Upper lobe of left lung (tissue), 6 donors: ENCODE results near the gene SLC7A6. TPM values are rescaled to one million over a fixed set of nuclear protein-coding genes. Genes with fewer than 3 reads are reported as not detected.

Experiments used
- ATAC-seq, 2 donors: fragments of 200-7000 bp; cut with Tn5 transposase; one replicate each; pipeline ENCODE4 v1.9.1; 2022; ENCODE audit warnings: mild to moderate bottlenecking in 2 of 2, moderate library complexity in 2 of 2; ENCODE audit not compliant: low FRiP score in 2 of 2
- DNase-seq, 2 donors: peaks; one replicate each; pipeline ENCODE4 v3.0.0-alpha.2; 2019 to 2020
- H3K27ac ChIP-seq, 4 donors: fragments of 200-600 bp; sonication (generic); one replicate each; pipeline ENCODE4 v1.5.1; 2016 to 2019
- H3K27me3 ChIP-seq, 4 donors: fragments of 200-600 bp; sonication (generic); one replicate each; pipeline ENCODE4 v1.5.1; 2017 to 2019
- H3K36me3 ChIP-seq, 4 donors: fragments of 200-600 bp; sonication (generic); one replicate each; pipeline ENCODE4 v1.5.1; 2016 to 2019
- H3K4me1 ChIP-seq, 4 donors: fragments of 200-600 bp; sonication (generic); one replicate each; pipeline ENCODE4 v1.5.1; 2018 to 2019
- H3K4me3 ChIP-seq, 4 donors: fragments of 200-600 bp; sonication (generic); one replicate each; pipeline ENCODE4 v1.5.1; 2017 to 2019; ENCODE audit warnings: mild to moderate bottlenecking in 2 of 4, moderate library complexity in 1 of 4
- H3K9me3 ChIP-seq, 4 donors: fragments of 200-600 bp; sonication (generic); one replicate each; pipeline ENCODE4 v1.5.1; 2018 to 2019
- CTCF ChIP-seq, 6 experiments: fragments of 450-650 bp in 4 of 6; fragments of 200-600 bp in 2 of 6; sonication (generic) in 2 of 6; IDR thresholded peaks; one replicate each; pipeline ENCODE4 v1.5.1; 2016 to 2019; ENCODE audit warnings: antibody characterized with exemption in 6 of 6
- EP300 ChIP-seq, 4 donors: sonication (generic); formaldehyde crosslinking; IDR thresholded peaks; one replicate each; pipeline ENCODE4 v1.5.1; 2017; ENCODE audit warnings: antibody characterized with exemption in 4 of 4, control low read depth in 2 of 4
- POLR2A ChIP-seq, 4 donors: fragments of 450-650 bp; IDR thresholded peaks; one replicate each; pipeline ENCODE4 v1.5.1; 2016 to 2017; ENCODE audit warnings: antibody characterized with exemption in 4 of 4, mild to moderate bottlenecking in 2 of 4
- POLR2AphosphoS5 ChIP-seq, 2 donors: sonication (generic); formaldehyde crosslinking; IDR thresholded peaks; one replicate each; pipeline ENCODE4 v1.5.1; 2017; ENCODE audit warnings: antibody characterized with exemption in 2 of 2
- WGBS, 2 donors: methylation state at CpG; one replicate each; pipeline ENCODE4 v1.1.5; 2017 to 2018; 5-methylcytosine and 5-hydroxymethylcytosine counted together
- total RNA-seq, 6 donors: library from RNA; depleted of rRNA in 4 of 6; stranded (reverse); fragments of >200 nt in 4 of 6; gene quantifications; one replicate each; pipeline versions ENCODE4 v1.1.0 to v1.2.1, GENCODE V29; 2016 to 2021
- donor health status: DM: no; HTN: no; CAD: no; lungs with moderate emphysema.
- donor health status: DM: no; HTN: yes; CAD: no; lungs with severe emphysema.

Gene SLC7A6
- total RNA-seq, 6 donors from 2014 or later: 44.9 to 109 (median 49.5) TPM

- Histone ChIP-seq H3K27ac (peak overlapping the region in 1 of 4 donors; percentile 5), H3K4me1 (peaks cover 6 to 59% (median 41%) of the 10 kb centered on the region in 4 donors), H3K9me3 (no peaks in the 10 kb centered on the region), H3K27me3 (no peaks in the 10 kb centered on the region), H3K4me3 (no peak overlapping the region), H3K36me3 (peaks cover 0 to 47% (median 24%) of the 10 kb centered on the region in 4 donors)
- no peak for TF ChIP-seq POLR2A (IDR thresholded peaks at IDR 0.05)
- no peak for TF ChIP-seq CTCF (IDR thresholded peaks at IDR 0.05)
- TF ChIP-seq EP300 (IDR thresholded peaks at IDR 0.05): no peak
- no peak for TF ChIP-seq POLR2AphosphoS5 (IDR thresholded peaks at IDR 0.05)
- no peak for ATAC-seq
- 83 to 89% methylated on average over 11 to 12 of the region's 12 CpGs for WGBS, 2 donors
- DNase-seq: no peak
Observed at GRCh38 chr16:68230956-68231355, 33.4 kb upstream of the SLC7A6 start.

GRCh38 chr16:68231384-68232136 lies 32.8 kb upstream of the SLC7A6 start:
- Histone ChIP-seq H3K27ac (peak overlapping the region in 2 of 4 donors; percentile 5 to 49), H3K9me3 (no peaks in the 10 kb centered on the region), H3K27me3 (no peaks in the 10 kb centered on the region), H3K4me1 (peaks cover 12 to 65% (median 47%) of the 10 kb centered on the region in 4 donors), H3K4me3 (no peak overlapping the region), H3K36me3 (peaks cover 0 to 41% (median 21%) of the 10 kb centered on the region in 4 donors)
- TF ChIP-seq CTCF (IDR thresholded peaks at IDR 0.05) (no peak), POLR2A (IDR thresholded peaks at IDR 0.05) (no peak), POLR2AphosphoS5 (IDR thresholded peaks at IDR 0.05) (no peak), EP300 (IDR thresholded peaks at IDR 0.05) (no peak)
- WGBS, 2 donors: 89 to 90% methylated on average over 21 to 26 of the region's 26 CpGs
- ATAC-seq (no peak), DNase-seq (no peak)

GRCh38 chr16:68232335-68232734 lies 32.0 kb upstream of the SLC7A6 start:
- DNase-seq (no peak), ATAC-seq (no peak)
- 77 to 97% methylated on average over 5 to 16 of the region's 16 CpGs for WGBS, 2 donors
- Histone ChIP-seq H3K36me3 (peaks cover 0 to 35% (median 21%) of the 10 kb centered on the region in 4 donors), H3K9me3 (no peaks in the 10 kb centered on the region), H3K4me3 (no peak overlapping the region), H3K27me3 (no peaks in the 10 kb centered on the region), H3K27ac (peak overlapping the region in 2 of 4 donors; percentile 54 to 88), H3K4me1 (peaks cover 18 to 67% (median 50%) of the 10 kb centered on the region in 4 donors)
- TF ChIP-seq POLR2A (IDR thresholded peaks at IDR 0.05): no peak
- no peak for TF ChIP-seq CTCF (IDR thresholded peaks at IDR 0.05)

- Histone ChIP-seq H3K27ac (peak overlapping the region in 3 of 4 donors; percentile 38 to 96 (median 88)), H3K36me3 (peaks cover 0 to 30% (median 21%) of the 10 kb centered on the region in 4 donors), H3K9me3 (no peaks in the 10 kb centered on the region), H3K4me3 (peak overlapping the region in 3 of 4 donors; percentile 17 to 35 (median 29)), H3K4me1 (peaks cover 22 to 64% (median 45%) of the 10 kb centered on the region in 4 donors), H3K27me3 (no peaks in the 10 kb centered on the region)
- DNase-seq (no peak), ATAC-seq (no peak)
- WGBS, 2 donors: 78 to 79% methylated on average over 5 of the region's 5 CpGs
- TF ChIP-seq EP300 (IDR thresholded peaks at IDR 0.05) (no peak), POLR2AphosphoS5 (IDR thresholded peaks at IDR 0.05) (no peak), CTCF (IDR thresholded peaks at IDR 0.05) (no peak), POLR2A (IDR thresholded peaks at IDR 0.05) (no peak)
Observed at GRCh38 chr16:68233085-68233834, 31.1 kb upstream of the SLC7A6 start.
